22Rv1 (cell line): ENCODE measurements around the gene NAT10.

Source experiments
- CTCF ChIP-seq: fragments of 450-650 bp; IDR thresholded peaks from 2 replicates; pipeline ENCODE4 v1.5.1; 2017; ENCODE audit warnings: mild to moderate bottlenecking
- ZFX ChIP-seq: fragments of 450-650 bp; IDR thresholded peaks from 2 replicates; pipeline ENCODE4 v1.6.1; 2017; ENCODE audit warnings: antibody characterized with exemption, borderline replicate concordance

- no peak for TF ChIP-seq CTCF
- no peak for TF ChIP-seq ZFX
These were observed 602 bp downstream of the NAT10 start for GRCh38 chr11:34105957-34106504.
